Endothelial cell of umbilical vein (primary cell): ENCODE data around the gene CCDC81. TPM values are rescaled to one million over a fixed set of nuclear protein-coding genes. Genes with fewer than 3 reads are reported as not detected.

Experiments
- BruUV-seq: library from RNA; stranded (reverse); fragments of 400-500 nt; replicated peaks from 2 replicates; lab custom pipeline; 2021; lab: Mats Ljungman, UMichigan
- CTCF ChIA-PET: fragments of 300-600, 350-600 bp; sonication (Branson Sonifier 250); formaldehyde crosslinking; loops from one replicate; lab custom pipeline; 2021; ENCODE audit warnings: antibody characterized with exemption, inconsistent platforms; lab: Charles Lee
- POLR2A ChIA-PET: fragments of 300-600, 350-600 bp; sonication (Branson Sonifier 250); formaldehyde crosslinking; loops from one replicate; lab custom pipeline; 2021; ENCODE audit warnings: antibody characterized with exemption, inconsistent platforms; lab: Charles Lee
- DNase-seq: peaks from one replicate; pipeline ENCODE4 v3.0.0-alpha.2; 2011; ENCODE audit warnings: low read depth, low spot score
- FAIRE-seq: peaks from 2 replicates; lab custom pipeline; 2011; peaks lifted over from hg19 to GRCh38; lab: Jason Lieb, UNC
- H2AFZ ChIP-seq: 2 replicates; pipeline ENCODE4 v1.6.0; 2012; ENCODE audit warnings: low read depth, low read length, control low read depth, inconsistent platforms
- H3K27ac ChIP-seq: 2 replicates; pipeline ENCODE4 v1.5.1; 2011; ENCODE audit warnings: low read depth, mild to moderate bottlenecking, control low read depth, low read length, moderate library complexity; ENCODE audit not compliant: insufficient read depth
- H3K27me3 ChIP-seq, 2 experiments: 2 replicates each; pipeline versions ENCODE4 v1.6.0 to v1.6.1; 2011; ENCODE audit warnings: low read length in 2 of 2, mixed read lengths in 1 of 2; ENCODE audit not compliant: control insufficient read depth in 2 of 2, insufficient read depth in 2 of 2
- H3K36me3 ChIP-seq, 2 experiments: 2 replicates in 1 of 2; 3 replicates in 1 of 2; pipeline ENCODE4 v1.5.1; 2011; ENCODE audit warnings: low read length in 2 of 2, mild to moderate bottlenecking in 1 of 2, moderate library complexity in 1 of 2; ENCODE audit not compliant: control insufficient read depth in 2 of 2, insufficient read depth in 2 of 2; ENCODE audit errors: extremely low read depth in 1 of 2
- H3K4me1 ChIP-seq: 3 replicates; pipeline ENCODE4 v1.5.1; 2011; ENCODE audit warnings: mild to moderate bottlenecking, low read length; ENCODE audit not compliant: control insufficient read depth, insufficient read depth; ENCODE audit errors: extremely low read depth
- H3K4me2 ChIP-seq: 2 replicates; pipeline ENCODE4 v1.6.1; 2011; ENCODE audit warnings: low read length, control low read depth, mixed read lengths; ENCODE audit not compliant: insufficient read depth
- H3K4me3 ChIP-seq, 3 experiments: fragments of 200-600 bp in 1 of 3; sonication (generic), shearing (Covaris generic) in 1 of 3; replicated peaks in 1 of 3; 2 replicates each; pipeline ENCODE4 v1.5.1; 2011 to 2016; ENCODE audit warnings: control low read depth in 3 of 3, low read length in 3 of 3, mild to moderate bottlenecking in 2 of 3, inconsistent platforms in 1 of 3, low read depth in 1 of 3, moderate library complexity in 1 of 3; ENCODE audit not compliant: insufficient read depth in 1 of 3
- H3K79me2 ChIP-seq: 2 replicates; pipeline ENCODE4 v1.6.0; 2012; ENCODE audit warnings: low read length, inconsistent platforms; ENCODE audit not compliant: control insufficient read depth, insufficient read depth
- H3K9ac ChIP-seq: replicated peaks from 2 replicates; pipeline ENCODE3; 2011; ENCODE audit warnings: low read length, control low read depth; ENCODE audit not compliant: insufficient read depth; ENCODE audit errors: extremely low read depth
- H3K9me1 ChIP-seq: replicated peaks from 3 replicates; pipeline ENCODE4 v1.6.0; 2011; ENCODE audit warnings: mild to moderate bottlenecking, low read length; ENCODE audit not compliant: control insufficient read depth, insufficient read depth; ENCODE audit errors: extremely low read depth
- H3K9me3 ChIP-seq: replicated peaks from 2 replicates; pipeline ENCODE4 v1.5.1; 2012; ENCODE audit warnings: low read length, inconsistent platforms; ENCODE audit not compliant: control insufficient read depth, insufficient read depth
- H4K20me1 ChIP-seq: replicated peaks from 2 replicates; pipeline ENCODE3; 2011; ENCODE audit warnings: mild to moderate bottlenecking, low read length; ENCODE audit not compliant: control insufficient read depth, insufficient read depth; ENCODE audit errors: extremely low read depth
- MAX ChIP-seq: IDR thresholded peaks from 2 replicates; pipeline ENCODE4 v1.6.1; 2011; ENCODE audit not compliant: insufficient read depth, insufficient read length
- dilution Hi-C: fragments of 300-500 bp; cut with MboI; formaldehyde crosslinking; loops from one replicate; pipeline ENCODE4 v1.15.0; 2019; ENCODE audit warnings: low sequenced_read_pairs; ENCODE audit not compliant: extremely low pct_ligation_motif_present
- intact Hi-C: fragments of 100-400 bp; cut with micrococcal nuclease; formaldehyde crosslinking; loops from one replicate; pipeline ENCODE4 v1.10.0; 2022
- polyA plus RNA-seq, 4 experiments: library from polyadenylated mRNA; depleted of rRNA in 3 of 4; stranded (reverse) in 3 of 4; unstranded in 1 of 4; fragments of >200 nt; gene quantifications; 2 replicates each; pipeline versions ENCODE4 v1.2.1 to v1.2.3, GENCODE V29; 2011 to 2012; ENCODE audit warnings: missing spikeins in 1 of 4
- total RNA-seq: library from RNA; stranded (reverse); gene quantifications from 2 replicates; pipeline ENCODE4 v1.2.3, GENCODE V29; 2021
- TF ChIP-seq, protein P1 (sequence below), 2 donors: IDR thresholded peaks; 1 replicate in 1 of 2; 2 replicates in 1 of 2; pipeline ENCODE4 v1.5.1; 2011; ENCODE audit warnings: low read length in 2 of 2, mild to moderate bottlenecking in 2 of 2, moderate library complexity in 2 of 2, control low read depth in 1 of 2, inconsistent platforms in 1 of 2, low read depth in 1 of 2; ENCODE audit not compliant: insufficient read depth in 1 of 2; ENCODE audit errors: extremely low read depth in 1 of 2

Gene CCDC81
- total and polyA plus RNA-seq, 2 donors (not counting 3 experiments of a cell fraction or from before 2014, with no cell fraction given): 0.57 to 1.1 TPM

- intact Hi-C loops: loop anchor here (1.0 to 5.0 kb wide), 13 partner anchors 68 to 481 kb away; no protein-coding TSS in a partner anchor
- FAIRE-seq: peak; percentile 93
- H2AFZ ChIP-seq: peak overlapping the region; percentile 67
Measured at GRCh38 chr11:86456075-86456939, 81.6 kb downstream of the CCDC81 start.

More at GRCh38 chr11:86456075-86456939, 81.6 kb downstream of the CCDC81 start:
- no TSS peak for BruUV-seq
- Histone ChIP-seq H3K4me1 (peaks cover 53% of the 10 kb centered on the region), H3K9me3 (no peaks in the 10 kb centered on the region), H3K9ac (peak overlapping the region; percentile 48), H3K79me2 (no peaks in the 10 kb centered on the region), H3K27ac (peak overlapping the region; percentile 72), H3K4me3 (no peak overlapping the region), H3K4me2 (peak overlapping the region; percentile 23), H3K27me3 (no peaks in the 10 kb centered on the region), H3K9me1 (no peaks in the 10 kb centered on the region), H3K36me3 (no peaks in the 10 kb centered on the region), H4K20me1 (no peaks in the 10 kb centered on the region)
- ChIA-PET CTCF (interaction anchor here (0.6 to 7.0 kb wide), 29 partner anchors 8 to 601 kb away, joined by 3 to 55 read pairs (median 4); partner anchors contain the start of genes CCDC83 and ME3), POLR2A (interaction anchor here (0.8 kb wide), 1 partner anchor 28 kb away, joined by 3 read pairs; no protein-coding TSS in a partner anchor)
- dilution Hi-C loops: no loop called here
- TF ChIP-seq MAX: no peak
- TF ChIP-seq, protein P1, sequence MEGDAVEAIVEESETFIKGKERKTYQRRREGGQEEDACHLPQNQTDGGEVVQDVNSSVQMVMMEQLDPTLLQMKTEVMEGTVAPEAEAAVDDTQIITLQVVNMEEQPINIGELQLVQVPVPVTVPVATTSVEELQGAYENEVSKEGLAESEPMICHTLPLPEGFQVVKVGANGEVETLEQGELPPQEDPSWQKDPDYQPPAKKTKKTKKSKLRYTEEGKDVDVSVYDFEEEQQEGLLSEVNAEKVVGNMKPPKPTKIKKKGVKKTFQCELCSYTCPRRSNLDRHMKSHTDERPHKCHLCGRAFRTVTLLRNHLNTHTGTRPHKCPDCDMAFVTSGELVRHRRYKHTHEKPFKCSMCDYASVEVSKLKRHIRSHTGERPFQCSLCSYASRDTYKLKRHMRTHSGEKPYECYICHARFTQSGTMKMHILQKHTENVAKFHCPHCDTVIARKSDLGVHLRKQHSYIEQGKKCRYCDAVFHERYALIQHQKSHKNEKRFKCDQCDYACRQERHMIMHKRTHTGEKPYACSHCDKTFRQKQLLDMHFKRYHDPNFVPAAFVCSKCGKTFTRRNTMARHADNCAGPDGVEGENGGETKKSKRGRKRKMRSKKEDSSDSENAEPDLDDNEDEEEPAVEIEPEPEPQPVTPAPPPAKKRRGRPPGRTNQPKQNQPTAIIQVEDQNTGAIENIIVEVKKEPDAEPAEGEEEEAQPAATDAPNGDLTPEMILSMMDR (IDR thresholded peaks at IDR 0.05; ENCODE audit: extremely low read depth in 1 of 2, insufficient read depth in 1 of 2, low read depth in 1 of 2, low read length in 2 of 2): peak; percentile 80 to 86
- peak; percentile 87 for DNase-seq
